GM21825 (cell line): ENCODE data around the gene ZFP14.

Experiments used
- ATAC-seq: cut with Tn5 transposase; IDR thresholded peaks from one replicate; pipeline ENCODE4 v1.9.1; 2021; ENCODE audit warnings: mild to moderate bottlenecking, moderate library complexity; ENCODE audit not compliant: unreplicated experiment

ZFP14 gene

GRCh38 chr19:36378625-36379509 lies at the start of gene ZFP14:
Gene ZFP14 (minus strand): TSS chr19:36379201. CDS start chr19:36367892, 11,309 bp downstream.
- ATAC-seq, result peak; percentile 95

GRCh38 chr19:36423925-36424324 lies 44.9 kb upstream of the ZFP14 start:
- ATAC-seq, result no peak

- no peak for ATAC-seq
Measured at GRCh38 chr19:36421749-36422481, 42.9 kb upstream of the ZFP14 start.

- ATAC-seq, result no peak
Measured at GRCh38 chr19:36420961-36421748, 42.2 kb upstream of the ZFP14 start.

- peak; percentile 88 for ATAC-seq
Measured at GRCh38 chr19:36418287-36419001, 39.4 kb upstream of the ZFP14 start, which contains the start of gene ZFP82. Gene ZFP82 (minus strand): TSS chr19:36418644. CDS start chr19:36409789, 8,855 bp downstream.

GRCh38 chr19:36417752-36418286 lies 38.8 kb upstream of the ZFP14 start:
- ATAC-seq, result no peak

- ATAC-seq, result no peak
Measured at GRCh38 chr19:36409841-36410240, 30.8 kb upstream of the ZFP14 start.

GRCh38 chr19:36408101-36408500 lies 29.1 kb upstream of the ZFP14 start:
- ATAC-seq, result no peak

- ATAC-seq, result no peak
Measured at GRCh38 chr19:36404498-36404897, 25.5 kb upstream of the ZFP14 start.

- ATAC-seq, result no peak
Measured at GRCh38 chr19:36401475-36401874, 22.5 kb upstream of the ZFP14 start.

GRCh38 chr19:36398571-36398970 lies 19.6 kb upstream of the ZFP14 start:
- ATAC-seq, result no peak

- ATAC-seq, result no peak
Measured at GRCh38 chr19:36392916-36393673, 14.1 kb upstream of the ZFP14 start.

GRCh38 chr19:36379510-36379819 lies 464 bp upstream of the ZFP14 start:
- no peak for ATAC-seq

GRCh38 chr19:36377541-36378178 lies 1.3 kb downstream of the ZFP14 start:
- no peak for ATAC-seq

GRCh38 chr19:36373638-36374156 lies 5.3 kb downstream of the ZFP14 start:
- no peak for ATAC-seq

GRCh38 chr19:36371886-36372285 lies 7.1 kb downstream of the ZFP14 start:
- no peak for ATAC-seq

GRCh38 chr19:36363845-36364244 lies 15.2 kb downstream of the ZFP14 start:
- no peak for ATAC-seq

GRCh38 chr19:36340786-36341372 lies 38.1 kb downstream of the ZFP14 start:
- no peak for ATAC-seq
